ENCODE measurements around the gene ZNF503. TPM values are rescaled to one million over a fixed set of nuclear protein-coding genes. Genes with fewer than 3 reads are reported as not detected.

The ZNF503 gene
- total RNA-seq, 1 experiment from 2014 or later, result 1.5 TPM

GRCh38 chr10:75430000-75430763 is 28.6 kb upstream of the ZNF503 start:
- BruUV-seq (replicated peaks), result no TSS peak
- H3K36me3 ChIP-seq (ENCODE audit: low read depth), result no peaks in the 10 kb centered on the region
- H3K27ac ChIP-seq, result peak overlapping the region; percentile 7; the same call in 1 of the 2 replicates
- intact Hi-C loops (cut with micrococcal nuclease; ENCODE audit: unreplicated experiment), result no loop called here
- CTCF ChIA-PET, result no interaction called here
- no peak overlapping the region for H2AFZ ChIP-seq
- H3K4me1 ChIP-seq (replicated peaks; ENCODE audit: insufficient read depth), result peaks cover 53% of the 10 kb centered on the region
- no peaks in the 10 kb centered on the region for H3K9me2 ChIP-seq (ENCODE audit: insufficient read depth)
- H3K4me2 ChIP-seq, result peak overlapping the region; percentile 89
- no peaks in the 10 kb centered on the region for H4K20me1 ChIP-seq (ENCODE audit: insufficient read depth)
- POLR2A ChIA-PET (ENCODE audit: unreplicated experiment), result no interaction called here
- H3F3A ChIP-seq (ENCODE audit: insufficient read depth, low read depth), result peaks cover 31% of the 10 kb centered on the region
- no peaks in the 10 kb centered on the region for H3K9me3 ChIP-seq (ENCODE audit: insufficient read depth, low read depth)
- no peaks in the 10 kb centered on the region for H3K79me2 ChIP-seq (ENCODE audit: low read depth)
- TF ChIP-seq EZH2 (IDR thresholded peaks at IDR 0.05; ENCODE audit: low read depth) (no peak), CTCF (conservative IDR thresholded peaks at IDR 0.05) (no peak)
- peak in 1 of 2 experiments; percentile 49 for DNase-seq
- H3K27me3 ChIP-seq (ENCODE audit: insufficient read depth, low read depth), result no peaks in the 10 kb centered on the region
- no peak overlapping the region for H3K4me3 ChIP-seq

- no peaks in the 10 kb centered on the region for H3K79me2 ChIP-seq (ENCODE audit: low read depth)
- H3K27ac ChIP-seq, result no peak overlapping the region
- H3K27me3 ChIP-seq (ENCODE audit: insufficient read depth, low read depth), result no peaks in the 10 kb centered on the region
- H3K36me3 ChIP-seq (ENCODE audit: low read depth), result no peaks in the 10 kb centered on the region
- intact Hi-C loops (cut with micrococcal nuclease; ENCODE audit: unreplicated experiment), result no loop called here
- TF ChIP-seq EZH2 (IDR thresholded peaks at IDR 0.05; ENCODE audit: low read depth) (no peak), CTCF (conservative IDR thresholded peaks at IDR 0.05) (no peak)
- H3K4me2 ChIP-seq, result peak overlapping the region; percentile 89
- no TSS peak for BruUV-seq (replicated peaks)
- H2AFZ ChIP-seq, result no peak overlapping the region
- H3K9me2 ChIP-seq (ENCODE audit: insufficient read depth), result no peaks in the 10 kb centered on the region
- ChIA-PET POLR2A (ENCODE audit: unreplicated experiment) (no interaction called here), CTCF (no interaction called here)
- peak in 1 of 2 experiments; percentile 44 for DNase-seq
- H3K4me3 ChIP-seq, result no peak overlapping the region
- H3K4me1 ChIP-seq (replicated peaks; ENCODE audit: insufficient read depth), result peaks cover 53% of the 10 kb centered on the region
- no peaks in the 10 kb centered on the region for H3K9me3 ChIP-seq (ENCODE audit: insufficient read depth, low read depth)
- no peaks in the 10 kb centered on the region for H4K20me1 ChIP-seq (ENCODE audit: insufficient read depth)
- H3F3A ChIP-seq (ENCODE audit: insufficient read depth, low read depth), result peaks cover 31% of the 10 kb centered on the region
Observed at GRCh38 chr10:75429159-75429827, 27.7 kb upstream of the ZNF503 start.

GRCh38 chr10:75428434-75429158 is 27.0 kb upstream of the ZNF503 start:
- Histone ChIP-seq H3K27ac (no peak overlapping the region), H3K27me3 (ENCODE audit: insufficient read depth, low read depth) (no peaks in the 10 kb centered on the region), H3K9me2 (ENCODE audit: insufficient read depth) (no peaks in the 10 kb centered on the region), H3K9me3 (ENCODE audit: insufficient read depth, low read depth) (no peaks in the 10 kb centered on the region), H4K20me1 (ENCODE audit: insufficient read depth) (no peaks in the 10 kb centered on the region), H3K4me2 (peak overlapping the region; percentile 89), H2AFZ (no peak overlapping the region), H3K79me2 (ENCODE audit: low read depth) (no peaks in the 10 kb centered on the region), H3K4me3 (no peak overlapping the region), H3F3A (ENCODE audit: insufficient read depth, low read depth) (peaks cover 31% of the 10 kb centered on the region), H3K4me1 (replicated peaks; ENCODE audit: insufficient read depth) (peaks cover 53% of the 10 kb centered on the region), H3K36me3 (ENCODE audit: low read depth) (no peaks in the 10 kb centered on the region)
- no TSS peak for BruUV-seq (replicated peaks)
- CTCF ChIA-PET, result no interaction called here
- TF ChIP-seq EZH2 (IDR thresholded peaks at IDR 0.05; ENCODE audit: low read depth) (no peak), CTCF (conservative IDR thresholded peaks at IDR 0.05) (no peak)
- no peak for DNase-seq
- POLR2A ChIA-PET (ENCODE audit: unreplicated experiment), result no interaction called here
- intact Hi-C loops (cut with micrococcal nuclease; ENCODE audit: unreplicated experiment), result no loop called here
